Heart left ventricle (tissue), 16 donors: ENCODE measurements around the gene TTC12. TPM values are rescaled to one million over a fixed set of nuclear protein-coding genes. Genes with fewer than 3 reads are reported as not detected.
"Not testable (repeated sequence)": the region's sequence is repeated elsewhere in the genome, so short reads cannot be mapped to it uniquely, and the experiment has no call there.

ENCODE experiments used
- ATAC-seq, 4 donors: fragments of 200-7000 bp; cut with Tn5 transposase; one replicate each; pipeline ENCODE4 v1.9.1; 2020 to 2022; ENCODE audit warnings: moderate library complexity in 4 of 4, mild to moderate bottlenecking in 3 of 4, moderate number of reproducible peaks in 1 of 4
- DNase-seq, 5 donors: peaks; one replicate each; pipeline ENCODE4 v3.0.0-alpha.2; 2020
- H3K27ac ChIP-seq, 12 donors: fragments of 200-600 bp; sonication (generic) in 4 of 12; one replicate each; pipeline versions ENCODE4 v1.5.0 to v1.8.0; 2016 to 2022; ENCODE audit warnings: mild to moderate bottlenecking in 2 of 12
- H3K27me3 ChIP-seq, 9 donors: fragments of 200-600 bp; sonication (generic) in 2 of 9; one replicate each; pipeline versions ENCODE4 v1.5.1 to v1.8.0; 2016 to 2022; ENCODE audit warnings: mild to moderate bottlenecking in 3 of 9
- H3K36me3 ChIP-seq, 9 donors: fragments of 200-600 bp; sonication (generic) in 2 of 9; one replicate each; pipeline versions ENCODE4 v1.5.0 to v1.8.0; 2018 to 2022; ENCODE audit warnings: mild to moderate bottlenecking in 2 of 9
- H3K4me1 ChIP-seq, 12 donors: fragments of 200-600 bp; sonication (generic) in 4 of 12; one replicate each; pipeline versions ENCODE4 v1.5.0 to v1.8.0; 2016 to 2022; ENCODE audit warnings: mild to moderate bottlenecking in 3 of 12
- H3K4me3 ChIP-seq, 12 donors: fragments of 200-600 bp; sonication (generic) in 4 of 12; one replicate each; pipeline versions ENCODE4 v1.5.0 to v1.8.0; 2017 to 2022; ENCODE audit warnings: mild to moderate bottlenecking in 9 of 12, moderate library complexity in 4 of 12
- H3K9me3 ChIP-seq, 12 donors: fragments of 200-600 bp; sonication (generic) in 4 of 12; one replicate each; pipeline versions ENCODE4 v1.5.0 to v1.8.0; 2016 to 2022; ENCODE audit warnings: mild to moderate bottlenecking in 1 of 12
- CTCF ChIP-seq, 12 donors: fragments of 200-600 bp; sonication (generic) in 4 of 12; IDR thresholded peaks; one replicate each; pipeline versions ENCODE4 v1.5.0 to v1.8.0; 2018 to 2022; ENCODE audit warnings: antibody characterized with exemption in 12 of 12, mild to moderate bottlenecking in 5 of 12
- POLR2A ChIP-seq, 2 donors: fragments of 450-650 bp; IDR thresholded peaks; one replicate each; pipeline ENCODE4 v1.6.1; 2017; ENCODE audit warnings: antibody characterized with exemption in 2 of 2, mild to moderate bottlenecking in 2 of 2, moderate library complexity in 2 of 2
- WGBS, 4 donors: extraction: QIAGEN DNeasy Blood & Tissue Kit in 2 of 4; methylation state at CpG; one replicate each; pipeline versions ENCODE4 v1.1.5 to v1.1.7; 2013 to 2018; 5-methylcytosine and 5-hydroxymethylcytosine counted together
- intact Hi-C, 10 donors: fragments of 100-400 bp; cut with DNase I; formaldehyde crosslinking; loops; one replicate each; pipeline versions ENCODE4 v1.11.1 to v1.14.2; 2022
- polyA plus RNA-seq, 2 donors: library from polyadenylated mRNA; stranded (reverse); fragments of 200-250 nt; gene quantifications; one replicate each; pipeline ENCODE4 v1.2.3, GENCODE V29; 2013
- total RNA-seq, 9 donors: library from RNA; depleted of rRNA in 2 of 9; stranded (reverse); fragments of >200 nt in 2 of 9; fragmentation: NEBNext Ultra II Directional in 3 of 9; extraction: Animal tissue kit (Norgen Biotek cat#: 25700) in 3 of 9; gene quantifications; one replicate each; pipeline versions ENCODE4 v1.1.0 to v1.2.4, GENCODE V29; 2016 to 2023
- donor health status: ischemic (EF 13 %, LVEDD 7.1; RV severe dilation, severe dysfunction).
- donor health status: healthy with polysubstance abuse.
- donor health status: DM: no; HTN: yes; CAD: no.
- donor health status: DM: no; HTN: no; CAD: no.
- donor health status: ischemic (EF 25% LVEDD 6.9; RV normal size, moderate dysfunction).
- donor health status: ischemic (EF 25% LVEDD 5.7; RV mildly dilated, moderate dysfunction).
- donor health status: healthy.
- donor health status: DM: yes; HTN: yes; CAD: no.
- donor health status: ischemic (EF 35%, LVEDD 5.7; RV mildly dilated, moderate dysfunction).
- donor health status: nonischemic (EF 11% LVEDD 7.7; RV severe dilation, severe dysfunction).
- donor health status: DM: yes; HTN: yes; CAD: no.
- donor health status: PGD.
- donor health status: ischemic (EF 29% LVEDD 5.4; RV normal size, mild dysfunction).
- donor health status: nonischemic (EF 23%, LVEDD 6.1; RV moderate dilation, normal function).

TTC12 gene
- total and polyA plus RNA-seq, 11 donors, result 2.7 to 11.9 (median 6.9) TPM

GRCh38 chr11:113296447-113297205 lies 17.8 kb upstream of the TTC12 start:
- DNase-seq (no peak), ATAC-seq (no peak)
- peaks cover 0 to 2% (median 0%) of the 10 kb centered on the region in 12 donors for H3K9me3 ChIP-seq
- H3K36me3 ChIP-seq, result no peaks in the 10 kb centered on the region
- no peaks in the 10 kb centered on the region for H3K4me1 ChIP-seq
- intact Hi-C loops, result loop anchor here in 1 of 10 donors (10.0 kb wide), 1 partner anchor 1082 kb away; no protein-coding TSS in a partner anchor
- H3K4me3 ChIP-seq, result no peak overlapping the region
- peaks cover 0 to 20% (median 5%) of the 10 kb centered on the region in 9 donors for H3K27me3 ChIP-seq
- no peak overlapping the region for H3K27ac ChIP-seq
- TF ChIP-seq POLR2A (IDR thresholded peaks at IDR 0.05), result no peak
- no peak for TF ChIP-seq CTCF (IDR thresholded peaks at IDR 0.05)
- WGBS, 4 donors, result 76 to 90% (median 79%) methylated on average over 2 of the region's 2 CpGs

- H3K36me3 ChIP-seq, H3K27ac ChIP-seq, H3K9me3 ChIP-seq, ATAC-seq, DNase-seq, H3K4me3 ChIP-seq, H3K4me1 ChIP-seq: not testable (repeated sequence)
- intact Hi-C loops, result loop anchor here in 1 of 10 donors (10.0 kb wide), 1 partner anchor 1084 kb away; no protein-coding TSS in a partner anchor
- WGBS, 4 donors, result 90 to 95% (median 93%) methylated on average over 3 of the region's 3 CpGs
- H3K27me3 ChIP-seq, result peaks cover 0 to 20% (median 5%) of the 10 kb centered on the region in 9 donors
Measured at GRCh38 chr11:113298496-113298895, 15.9 kb upstream of the TTC12 start.

GRCh38 chr11:113304916-113305315 lies 9.5 kb upstream of the TTC12 start:
- Histone ChIP-seq H3K4me1 (no peaks in the 10 kb centered on the region), H3K4me3 (no peak overlapping the region), H3K27ac (no peak overlapping the region), H3K27me3 (peaks cover 0 to under 1% (median 0%) of the 10 kb centered on the region in 9 donors), H3K36me3 (no peaks in the 10 kb centered on the region), H3K9me3 (no peaks in the 10 kb centered on the region)
- DNase-seq, result no peak
- no peak for TF ChIP-seq CTCF (IDR thresholded peaks at IDR 0.05)
- no peak for ATAC-seq
- intact Hi-C loops, result loop anchor here (1.0 to 10.0 kb wide), 9 partner anchors 226 to 492 kb away; no protein-coding TSS in a partner anchor

- WGBS, 4 donors, result 43 to 50% (median 48%) methylated on average over 12 of the region's 12 CpGs
- intact Hi-C loops, result loop anchor here (1.0 to 10.0 kb wide), 9 partner anchors 225 to 492 kb away; no protein-coding TSS in a partner anchor
- no peaks in the 10 kb centered on the region for H3K36me3 ChIP-seq
- ATAC-seq, result peak; percentile 88 to 93 (median 91)
- H3K4me3 ChIP-seq, result no peak overlapping the region
- peak; percentile 58 to 85 (median 74) for DNase-seq
- no peaks in the 10 kb centered on the region for H3K9me3 ChIP-seq
- H3K27ac ChIP-seq, result no peak overlapping the region
- no peak for TF ChIP-seq POLR2A (IDR thresholded peaks at IDR 0.05)
- TF ChIP-seq CTCF (IDR thresholded peaks at IDR 0.05), result peak; percentile 76 to 94 (median 89)
- H3K4me1 ChIP-seq, result no peaks in the 10 kb centered on the region
- no peaks in the 10 kb centered on the region for H3K27me3 ChIP-seq
Measured at GRCh38 chr11:113305440-113306336, 8.7 kb upstream of the TTC12 start.
